Caco-2 (cell line): Measurements from ENCODE around the gene NFAT5. TPM values are rescaled to one million over a fixed set of nuclear protein-coding genes. Genes with fewer than 3 reads are reported as not detected.

Experiments
- BruUV-seq: library from RNA; stranded (reverse); fragments of 400-500 nt; replicated peaks from 2 replicates; lab custom pipeline; 2021; lab: Mats Ljungman, UMichigan
- CTCF ChIA-PET: fragments of 300-600 bp; sonication (Branson Sonifier 250); formaldehyde crosslinking; loops from one replicate; lab custom pipeline; 2022; ENCODE audit warnings: antibody characterized with exemption; lab: Charles Lee
- POLR2A ChIA-PET: fragments of 300-600 bp; sonication (Branson Sonifier 250); formaldehyde crosslinking; loops from one replicate; lab custom pipeline; 2022; ENCODE audit warnings: antibody characterized with exemption; lab: Charles Lee
- DNase-seq, 2 experiments: peaks; one replicate each; pipeline versions ENCODE4 v3.0.0 to v3.0.0-alpha.2; 2020 to 2022
- H3K27me3 ChIP-seq: replicated peaks from 2 replicates; pipeline ENCODE4 v1.6.0; 2011; ENCODE audit warnings: low read length; ENCODE audit not compliant: control insufficient read depth, insufficient read depth
- H3K36me3 ChIP-seq: 2 replicates; pipeline ENCODE4 v1.5.1; 2011; ENCODE audit warnings: low read length; ENCODE audit not compliant: control insufficient read depth, insufficient read depth
- H3K4me1 ChIP-seq: fragments of 250-450 bp; sonication (Bioruptor Pico); 2 replicates; pipeline ENCODE4 v1.5.1; 2020; ENCODE audit warnings: mild to moderate bottlenecking
- H3K4me3 ChIP-seq: 2 replicates; pipeline ENCODE4 v1.5.1; 2011; ENCODE audit warnings: low read depth, mild to moderate bottlenecking, control low read depth, low read length
- H3K9me3 ChIP-seq: fragments of 250-450 bp; sonication (Bioruptor Pico); 2 replicates; pipeline ENCODE4 v1.5.1; 2020; ENCODE audit warnings: mild to moderate bottlenecking, moderate library complexity
- H3K27ac Mint-ChIP-seq: one replicate; pipeline ENCODE4 v1.8.0; 2022; ENCODE audit warnings: mixed read lengths; ENCODE audit not compliant: unreplicated experiment
- H3K27me3 Mint-ChIP-seq: one replicate; pipeline ENCODE4 v1.8.0; 2022; ENCODE audit warnings: mixed read lengths; ENCODE audit not compliant: insufficient read depth, unreplicated experiment
- H3K36me3 Mint-ChIP-seq: one replicate; pipeline ENCODE4 v1.8.0; 2022; ENCODE audit warnings: mild to moderate bottlenecking, mixed read lengths; ENCODE audit not compliant: insufficient read depth, unreplicated experiment
- H3K4me1 Mint-ChIP-seq: one replicate; pipeline ENCODE4 v1.8.0; 2022; ENCODE audit warnings: low read depth, mixed read lengths; ENCODE audit not compliant: unreplicated experiment
- H3K4me3 Mint-ChIP-seq: one replicate; pipeline ENCODE4 v1.8.0; 2022; ENCODE audit warnings: mild to moderate bottlenecking, moderate library complexity, mixed read lengths; ENCODE audit not compliant: unreplicated experiment
- H3K9me3 Mint-ChIP-seq: one replicate; pipeline ENCODE4 v1.8.0; 2022; ENCODE audit warnings: mixed read lengths; ENCODE audit not compliant: unreplicated experiment
- CTCF ChIP-seq, 2 experiments: fragments of 200-600 bp in 1 of 2; IDR thresholded peaks; 1 replicate in 1 of 2; 2 replicates in 1 of 2; pipeline versions ENCODE4 v1.5.1 to v1.8.0; 2011 to 2022; ENCODE audit warnings: antibody characterized with exemption in 1 of 2, control low read depth in 1 of 2, inconsistent platforms in 1 of 2, low read depth in 1 of 2, low read length in 1 of 2, mild to moderate bottlenecking in 1 of 2, moderate library complexity in 1 of 2; ENCODE audit not compliant: insufficient read depth in 1 of 2, severe bottlenecking in 1 of 2, unreplicated experiment in 1 of 2
- intact Hi-C: fragments of 100-400 bp; cut with micrococcal nuclease; formaldehyde crosslinking; loops from one replicate; pipeline ENCODE4 v1.10.0; 2022; ENCODE audit not compliant: unreplicated experiment
- total RNA-seq: library from RNA; stranded (reverse); gene quantifications from 2 replicates; pipeline ENCODE4 v1.2.3, GENCODE V29; 2022

NFAT5 gene
- total RNA-seq, 1 experiment from 2014 or later = 87.6 TPM

DNA sequence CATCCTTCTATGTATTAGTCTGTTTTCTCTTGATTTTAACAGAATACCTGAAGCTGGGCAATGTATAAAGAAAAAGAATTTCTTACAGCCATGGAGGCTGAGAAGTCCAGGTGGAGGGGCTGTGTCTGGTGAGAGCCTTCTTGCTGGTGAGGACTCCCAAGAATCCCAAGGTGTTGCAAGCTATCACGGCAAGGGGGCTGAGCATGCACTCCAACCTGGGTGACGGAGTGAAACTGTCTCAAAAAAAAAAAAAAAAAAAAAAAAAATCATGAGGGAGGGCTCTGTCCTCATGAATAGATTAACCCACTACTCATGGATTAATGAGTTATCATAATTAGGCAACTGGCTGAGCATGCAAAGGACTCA, 141.2 kb downstream of the NFAT5 start:
- H3K27me3 Mint-ChIP-seq = no peaks in the 10 kb centered on the region
- peaks cover 13% of the 10 kb centered on the region for H3K4me1 Mint-ChIP-seq
- peaks cover 82% of the 10 kb centered on the region for H3K36me3 Mint-ChIP-seq
- H3K9me3 ChIP-seq = no peaks in the 10 kb centered on the region
- H3K9me3 Mint-ChIP-seq = no peaks in the 10 kb centered on the region
- POLR2A ChIA-PET = no interaction called here
- intact Hi-C loops = no loop called here
- DNase-seq = no peak
- no peak overlapping the region for H3K4me3 Mint-ChIP-seq
- BruUV-seq = no TSS peak
- H3K4me1 ChIP-seq = peaks cover 7% of the 10 kb centered on the region
- no peak overlapping the region for H3K4me3 ChIP-seq
- peaks cover 4% of the 10 kb centered on the region for H3K36me3 ChIP-seq
- CTCF ChIA-PET = interaction anchor here (1.5 kb wide), 1 partner anchor 48 kb away, joined by 4 read pairs; the partner anchor contains the start of gene NOB1
- H3K27ac Mint-ChIP-seq = no peak overlapping the region
- no peak for TF ChIP-seq CTCF (IDR thresholded peaks at IDR 0.05; ENCODE audit: insufficient read depth in 1 of 2, low read depth in 1 of 2, low read length in 1 of 2, severe bottlenecking in 1 of 2, unreplicated experiment in 1 of 2)
- no peaks in the 10 kb centered on the region for H3K27me3 ChIP-seq

- DNase-seq = no peak
- no peaks in the 10 kb centered on the region for H3K27me3 ChIP-seq
- peaks cover 13% of the 10 kb centered on the region for H3K4me1 Mint-ChIP-seq
- H3K4me3 ChIP-seq = no peak overlapping the region
- H3K9me3 ChIP-seq = no peaks in the 10 kb centered on the region
- CTCF ChIA-PET = interaction anchor here (2.4 kb wide), 1 partner anchor 46 kb away, joined by 12 read pairs; the partner anchor contains the start of gene NOB1
- H3K4me3 Mint-ChIP-seq = no peak overlapping the region
- no peak overlapping the region for H3K27ac Mint-ChIP-seq
- no TSS peak for BruUV-seq
- POLR2A ChIA-PET = interaction anchor here (1.0 to 1.1 kb wide), 2 partner anchors 18 to 47 kb away, joined by 3 to 4 read pairs; partner anchors contain the start of genes NOB1 and NQO1
- H3K36me3 ChIP-seq = peaks cover 4% of the 10 kb centered on the region
- intact Hi-C loops = loop anchor here (2.0 kb wide), 1 partner anchor 19 kb away; the partner anchor contains the start of gene NQO1
- peaks cover 93% of the 10 kb centered on the region for H3K36me3 Mint-ChIP-seq
- no peak for TF ChIP-seq CTCF (IDR thresholded peaks at IDR 0.05; ENCODE audit: insufficient read depth in 1 of 2, low read depth in 1 of 2, low read length in 1 of 2, severe bottlenecking in 1 of 2, unreplicated experiment in 1 of 2)
- H3K9me3 Mint-ChIP-seq = no peaks in the 10 kb centered on the region
- peaks cover 7% of the 10 kb centered on the region for H3K4me1 ChIP-seq
- no peaks in the 10 kb centered on the region for H3K27me3 Mint-ChIP-seq
Observed at GRCh38 chr16:69707920-69708683, 142.3 kb downstream of the NFAT5 start.

- peak; percentile 67 to 82 for TF ChIP-seq CTCF (IDR thresholded peaks at IDR 0.05; ENCODE audit: insufficient read depth in 1 of 2, low read depth in 1 of 2, low read length in 1 of 2, severe bottlenecking in 1 of 2, unreplicated experiment in 1 of 2)
- no TSS peak for BruUV-seq
- H3K36me3 Mint-ChIP-seq = peaks cover 95% of the 10 kb centered on the region
- no peaks in the 10 kb centered on the region for H3K9me3 Mint-ChIP-seq
- peaks cover 13% of the 10 kb centered on the region for H3K4me1 Mint-ChIP-seq
- intact Hi-C loops = loop anchor here (1.0 to 2.0 kb wide), 4 partner anchors 17 to 313 kb away; partner anchors contain the start of genes NOB1 and NQO1
- Histone ChIP-seq H3K4me1 (peaks cover 7% of the 10 kb centered on the region), H3K27me3 (no peaks in the 10 kb centered on the region), H3K36me3 (peaks cover 4% of the 10 kb centered on the region), H3K4me3 (no peak overlapping the region), H3K9me3 (no peaks in the 10 kb centered on the region)
- DNase-seq = peak in 1 of 2 experiments; percentile 62
- CTCF ChIA-PET = interaction anchor here (0.6 to 2.4 kb wide), 2 partner anchors 45 to 112 kb away, joined by 3 to 12 read pairs; partner anchors contain the start of gene NOB1
- no peak overlapping the region for H3K27ac Mint-ChIP-seq
- H3K4me3 Mint-ChIP-seq = no peak overlapping the region
- no peaks in the 10 kb centered on the region for H3K27me3 Mint-ChIP-seq
- POLR2A ChIA-PET = no interaction called here
Observed at GRCh38 chr16:69709456-69710084, 143.8 kb downstream of the NFAT5 start.
